Placental pericyte (primary cell): Measurements from ENCODE around the gene PCARE. TPM values are rescaled to one million over a fixed set of nuclear protein-coding genes. Genes with fewer than 3 reads are reported as not detected.

Experiments used
- total RNA-seq: library from RNA; depleted of rRNA; stranded (reverse); fragments of >200 nt; gene quantifications from 2 replicates; pipeline ENCODE4 v1.2.3, GENCODE V29; 2012

PCARE gene
- total RNA-seq, result not detected in 2 replicates

GRCh38 chr2:29074411-29074810, at the start of gene PCARE:
TSS of gene PCARE (minus strand) at chr2:29074523. CDS start at chr2:29074261, 262 bp downstream.

DNA sequence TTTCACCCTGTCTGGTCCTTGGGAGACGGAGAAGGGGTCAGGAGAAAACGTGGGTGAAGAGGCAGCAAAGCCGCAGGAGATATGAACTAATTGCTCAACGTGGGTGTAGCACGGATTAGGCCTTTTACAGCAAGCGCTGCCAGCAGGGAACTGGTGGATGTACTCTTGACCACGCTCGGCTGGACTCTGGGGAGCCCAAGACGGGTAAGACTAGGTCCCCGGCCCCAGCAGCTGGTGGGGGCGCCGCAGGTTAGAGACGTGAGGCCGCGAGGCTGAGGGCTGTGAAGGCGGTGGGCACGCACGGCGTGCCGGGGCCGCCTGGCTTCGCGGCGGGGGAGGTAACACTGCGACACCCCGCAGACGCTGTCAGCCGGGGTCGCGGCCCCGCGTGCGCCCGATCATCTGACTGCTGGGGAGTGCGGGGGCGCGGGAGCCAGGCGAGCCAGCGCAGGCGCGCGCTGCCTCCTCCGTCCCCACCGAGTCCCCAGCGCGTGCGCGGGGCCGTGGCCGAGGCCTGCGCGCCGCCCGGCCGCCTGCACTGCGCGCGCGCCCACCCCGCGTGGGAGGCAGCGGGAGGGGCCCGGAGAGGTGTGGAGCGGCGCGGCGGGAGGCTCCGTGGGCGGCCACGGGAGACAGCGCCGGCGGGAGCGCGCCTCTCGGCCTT, 40.8 kb upstream of the PCARE start, which contains the start of gene CLIP4:
Gene CLIP4 (plus strand): TSS at position 470 of the 664 bp plus-strand sequence. CDS start 5,974 bp downstream, outside the sequence.

Other genes with a start within 250 kb of the PCARE start
- 10.9 and 13.7 TPM in 2 replicates for gene TRMT61B, start 204.2 kb downstream of the PCARE start, total RNA-seq
- gene WDR43, start 179.9 kb downstream of the PCARE start, total RNA-seq, result 73.3 and 120 TPM in 2 replicates
- under 0.01 TPM in 2 replicates for gene TOGARAM2, start 93.2 kb downstream of the PCARE start, total RNA-seq
- gene CLIP4, start 40.9 kb upstream of the PCARE start, total RNA-seq, result 47.0 and 129 TPM in 2 replicates